GM06990 (cell line): ENCODE measurements around the gene TRPM2.

Experiments used
- DNase-seq: peaks from one replicate; pipeline ENCODE4 v3.0.0-alpha.2; 2011; ENCODE audit not compliant: insufficient read length; ENCODE audit errors: extremely low read depth
- H3K27me3 ChIP-seq: replicated peaks from 2 replicates; pipeline ENCODE4 v1.6.0; 2011; ENCODE audit warnings: low read length; ENCODE audit not compliant: control insufficient read depth, insufficient read depth
- H3K36me3 ChIP-seq: 2 replicates; pipeline ENCODE4 v1.5.1; 2011; ENCODE audit warnings: low read length; ENCODE audit not compliant: control insufficient read depth, insufficient read depth
- H3K4me3 ChIP-seq: replicated peaks from 2 replicates; pipeline ENCODE4 v1.5.1; 2011; ENCODE audit warnings: low read depth, mild to moderate bottlenecking, control low read depth, low read length
- TF ChIP-seq, protein P1 (sequence below): IDR thresholded peaks from 2 replicates; pipeline ENCODE4 v1.5.1; 2011; ENCODE audit warnings: low read length, control low read depth, mild to moderate bottlenecking, inconsistent platforms; ENCODE audit not compliant: insufficient read depth, poor library complexity, severe bottlenecking

Gene TRPM2

DNA sequence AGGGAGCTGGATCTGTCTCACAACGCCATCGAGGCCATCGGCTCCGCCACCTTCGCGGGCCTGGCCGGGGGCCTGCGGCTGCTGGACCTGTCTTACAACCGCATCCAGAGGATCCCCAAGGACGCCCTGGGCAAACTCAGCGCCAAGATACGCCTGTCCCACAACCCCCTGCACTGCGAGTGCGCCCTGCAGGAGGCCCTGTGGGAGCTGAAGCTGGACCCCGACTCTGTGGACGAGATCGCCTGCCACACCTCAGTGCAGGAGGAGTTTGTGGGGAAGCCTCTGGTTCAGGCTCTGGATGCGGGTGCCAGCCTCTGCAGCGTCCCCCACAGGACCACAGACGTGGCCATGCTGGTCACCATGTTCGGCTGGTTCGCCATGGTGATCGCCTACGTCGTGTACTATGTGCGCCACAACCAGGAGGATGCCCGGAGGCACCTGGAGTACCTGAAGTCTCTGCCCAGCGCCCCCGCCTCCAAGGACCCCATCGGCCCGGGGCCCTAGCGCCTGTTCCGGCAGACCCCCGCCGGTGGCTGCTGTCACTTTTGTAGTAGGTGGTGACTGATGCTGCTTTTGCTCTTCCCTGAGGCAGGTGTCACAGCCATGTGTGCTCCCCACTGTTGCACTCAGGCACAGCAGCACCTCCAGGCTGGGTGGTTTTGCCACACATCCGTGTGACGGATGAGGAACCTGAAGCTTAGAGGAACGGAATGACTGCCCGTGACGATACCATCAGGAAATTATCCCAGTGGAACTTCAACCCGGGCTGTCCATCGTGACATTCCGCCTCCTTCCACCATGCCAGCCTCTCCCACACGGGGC lies 103.7 kb downstream of the TRPM2 start:
- TF ChIP-seq, protein P1, sequence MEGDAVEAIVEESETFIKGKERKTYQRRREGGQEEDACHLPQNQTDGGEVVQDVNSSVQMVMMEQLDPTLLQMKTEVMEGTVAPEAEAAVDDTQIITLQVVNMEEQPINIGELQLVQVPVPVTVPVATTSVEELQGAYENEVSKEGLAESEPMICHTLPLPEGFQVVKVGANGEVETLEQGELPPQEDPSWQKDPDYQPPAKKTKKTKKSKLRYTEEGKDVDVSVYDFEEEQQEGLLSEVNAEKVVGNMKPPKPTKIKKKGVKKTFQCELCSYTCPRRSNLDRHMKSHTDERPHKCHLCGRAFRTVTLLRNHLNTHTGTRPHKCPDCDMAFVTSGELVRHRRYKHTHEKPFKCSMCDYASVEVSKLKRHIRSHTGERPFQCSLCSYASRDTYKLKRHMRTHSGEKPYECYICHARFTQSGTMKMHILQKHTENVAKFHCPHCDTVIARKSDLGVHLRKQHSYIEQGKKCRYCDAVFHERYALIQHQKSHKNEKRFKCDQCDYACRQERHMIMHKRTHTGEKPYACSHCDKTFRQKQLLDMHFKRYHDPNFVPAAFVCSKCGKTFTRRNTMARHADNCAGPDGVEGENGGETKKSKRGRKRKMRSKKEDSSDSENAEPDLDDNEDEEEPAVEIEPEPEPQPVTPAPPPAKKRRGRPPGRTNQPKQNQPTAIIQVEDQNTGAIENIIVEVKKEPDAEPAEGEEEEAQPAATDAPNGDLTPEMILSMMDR: no peak

GRCh38 chr21:44458971-44459711 lies 105.7 kb downstream of the TRPM2 start:
- TF ChIP-seq, protein P1: no peak
- Histone ChIP-seq H3K4me3 (no peak overlapping the region), H3K27me3 (no peaks in the 10 kb centered on the region; the same call in 1 of the 2 replicates), H3K36me3 (no peaks in the 10 kb centered on the region)
- DNase-seq: no peak

More for the DNA sequence above, 103.7 kb downstream of the TRPM2 start:
- no peaks in the 10 kb centered on the region for H3K27me3 ChIP-seq
- no peak for DNase-seq
- H3K36me3 ChIP-seq: no peaks in the 10 kb centered on the region
- H3K4me3 ChIP-seq: no peak overlapping the region

DNA sequence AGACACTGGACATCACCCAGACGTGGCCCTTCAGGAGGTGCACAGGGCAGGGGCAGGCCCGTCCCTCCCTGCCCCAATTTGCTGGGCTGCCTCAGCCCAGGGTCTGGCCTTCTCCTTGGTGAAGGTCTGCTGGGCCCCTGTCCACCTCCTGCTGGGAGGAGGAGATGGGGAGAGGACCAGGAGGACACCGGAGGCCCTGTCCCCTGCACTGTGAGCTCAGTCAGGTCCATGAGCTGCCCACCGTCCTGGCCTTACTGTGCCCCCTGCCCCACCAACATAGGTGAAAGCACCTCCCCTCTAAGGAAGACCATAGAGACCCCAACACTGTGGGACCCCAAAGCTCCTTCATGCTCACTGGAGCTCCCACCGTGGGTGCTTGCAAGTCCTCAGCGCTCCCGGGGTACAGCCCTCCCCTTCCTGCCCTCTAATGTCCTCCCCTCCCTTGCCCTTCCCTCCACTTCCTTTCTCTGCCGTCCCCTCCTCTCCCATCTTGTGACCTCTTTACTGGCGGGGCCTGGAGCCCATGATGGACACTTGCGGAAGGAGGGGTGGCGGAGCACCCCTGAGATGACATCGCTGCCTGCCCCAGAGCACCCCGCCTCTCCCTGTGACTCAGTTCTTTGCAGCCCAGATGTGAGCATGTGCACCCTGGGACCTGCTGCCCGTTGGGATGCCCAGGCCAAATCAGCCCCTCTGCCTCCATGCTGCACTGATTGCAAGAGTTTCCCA lies 106.5 kb downstream of the TRPM2 start:
- H3K36me3 ChIP-seq: no peaks in the 10 kb centered on the region
- H3K27me3 ChIP-seq: no peaks in the 10 kb centered on the region; the same call in 1 of the 2 replicates
- DNase-seq: no peak
- TF ChIP-seq, protein P1: no peak
- H3K4me3 ChIP-seq: no peak overlapping the region

DNA sequence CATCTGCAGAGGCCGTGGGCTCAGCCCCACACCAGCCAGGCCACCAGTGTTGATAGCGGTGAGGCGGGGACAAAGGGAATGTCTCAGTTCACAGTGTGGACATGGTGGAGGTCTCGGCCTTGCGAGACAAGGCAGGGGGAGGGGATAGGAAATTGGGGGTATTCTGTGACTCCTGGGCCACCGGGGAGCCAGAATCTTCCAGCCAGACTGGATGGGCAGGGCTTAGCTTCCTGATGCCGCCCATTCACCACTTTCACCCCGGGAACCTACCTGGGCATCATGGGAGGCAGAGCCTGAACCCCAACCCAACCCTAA lies 107.0 kb downstream of the TRPM2 start:
- Histone ChIP-seq H3K27me3 (no peaks in the 10 kb centered on the region; the same call in 1 of the 2 replicates), H3K36me3 (no peaks in the 10 kb centered on the region), H3K4me3 (no peak overlapping the region)
- TF ChIP-seq, protein P1: no peak
- no peak for DNase-seq

DNA sequence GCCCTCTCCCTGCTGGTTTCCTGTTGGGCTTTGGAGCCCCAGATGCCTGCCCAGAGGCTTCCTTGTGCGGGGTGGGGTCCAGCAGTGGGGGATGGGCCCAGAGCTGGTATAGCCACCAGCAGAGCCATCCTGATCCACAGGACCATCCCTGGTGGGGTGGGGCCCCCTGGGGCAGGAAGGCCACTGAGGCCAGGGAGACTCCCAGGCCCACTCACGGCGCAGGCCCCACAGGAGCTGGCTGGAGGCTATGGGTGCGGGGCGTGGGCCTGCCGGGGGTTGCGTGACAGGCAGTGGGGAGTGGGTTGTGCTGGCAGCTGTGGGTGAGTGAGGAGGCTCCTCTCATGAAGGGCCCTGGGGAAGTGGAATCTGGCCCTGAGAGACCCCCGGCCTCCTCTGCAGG lies 107.6 kb downstream of the TRPM2 start:
- no peak for DNase-seq
- H3K27me3 ChIP-seq: no peaks in the 10 kb centered on the region; the same call in 1 of the 2 replicates
- TF ChIP-seq, protein P1: no peak
- H3K4me3 ChIP-seq: no peak overlapping the region
- no peaks in the 10 kb centered on the region for H3K36me3 ChIP-seq
